DOHH2 (cell line): ENCODE measurements around the gene DFFB.

ENCODE experiments used
- H3F3A ChIP-seq: fragments of 200-600 bp; sonication (generic), shearing (Covaris generic); 2 replicates; pipeline ENCODE4 v1.6.0; 2016; ENCODE audit warnings: antibody characterized with exemption, mild to moderate bottlenecking; ENCODE audit not compliant: control insufficient read depth, insufficient read depth
- H3K27ac ChIP-seq: fragments of 200-600 bp; sonication (generic); 2 replicates; pipeline ENCODE4 v1.5.1; 2014; ENCODE audit warnings: low read depth, mild to moderate bottlenecking, low read length, moderate library complexity
- H3K27me3 ChIP-seq: fragments of 200-600 bp; sonication (generic); 2 replicates; pipeline ENCODE4 v1.6.1; 2014; ENCODE audit warnings: mild to moderate bottlenecking, low read length, mixed read lengths; ENCODE audit not compliant: control insufficient read depth
- H3K36me3 ChIP-seq: fragments of 200-600 bp; sonication (generic); 2 replicates; pipeline ENCODE4 v1.6.1; 2014; ENCODE audit warnings: mild to moderate bottlenecking, low read length, moderate library complexity, mixed read lengths; ENCODE audit not compliant: control insufficient read depth
- H3K4me1 ChIP-seq: fragments of 200-600 bp; sonication (generic); 2 replicates; pipeline ENCODE4 v1.6.1; 2014; ENCODE audit warnings: mild to moderate bottlenecking, low read length, mixed read lengths; ENCODE audit not compliant: control insufficient read depth
- H3K4me2 ChIP-seq: fragments of 200-600 bp; sonication (generic); 2 replicates; pipeline ENCODE4 v1.6.0; 2014; ENCODE audit warnings: mild to moderate bottlenecking, low read length, moderate library complexity
- H3K4me3 ChIP-seq: fragments of 200-600 bp; sonication (generic); 2 replicates; pipeline ENCODE4 v1.5.1; 2014; ENCODE audit warnings: mild to moderate bottlenecking, low read length, mixed read lengths
- H3K79me2 ChIP-seq: fragments of 200-600 bp; sonication (generic); 2 replicates; pipeline ENCODE4 v1.6.1; 2014; ENCODE audit warnings: mild to moderate bottlenecking, low read length, mixed read lengths; ENCODE audit not compliant: control insufficient read depth
- H3K9me2 ChIP-seq: fragments of 200-600 bp; sonication (generic); replicated peaks from 2 replicates; pipeline ENCODE4 v1.6.1; 2014; ENCODE audit warnings: mild to moderate bottlenecking, low read length, mixed read lengths; ENCODE audit not compliant: control insufficient read depth
- H3K9me3 ChIP-seq: fragments of 200-600 bp; sonication (generic); 2 replicates; pipeline ENCODE4 v1.6.1; 2014; ENCODE audit warnings: antibody characterized with exemption, low read length, mixed read lengths; ENCODE audit not compliant: control insufficient read depth, insufficient read depth
- H4K20me1 ChIP-seq: fragments of 200-600 bp; sonication (generic); 2 replicates; pipeline ENCODE4 v1.6.0; 2014; ENCODE audit warnings: low read depth, mild to moderate bottlenecking, antibody characterized with exemption, low read length, moderate library complexity; ENCODE audit not compliant: control insufficient read depth, insufficient read depth
- EZH2phosphoT487 ChIP-seq: fragments of 200-600 bp; sonication (generic); IDR thresholded peaks from 2 replicates; pipeline ENCODE4 v1.6.1; 2017; ENCODE audit warnings: borderline replicate concordance, mild to moderate bottlenecking, antibody characterized with exemption, low read length, moderate library complexity, mixed read lengths
- TF ChIP-seq, protein P1 (sequence below): fragments of 200-600 bp; sonication (generic); IDR thresholded peaks from one replicate; pipeline ENCODE4 v1.5.1; 2014; ENCODE audit warnings: antibody characterized with exemption, mild to moderate bottlenecking, low read depth, low read length; ENCODE audit not compliant: poor library complexity, severe bottlenecking

The DFFB gene

DNA sequence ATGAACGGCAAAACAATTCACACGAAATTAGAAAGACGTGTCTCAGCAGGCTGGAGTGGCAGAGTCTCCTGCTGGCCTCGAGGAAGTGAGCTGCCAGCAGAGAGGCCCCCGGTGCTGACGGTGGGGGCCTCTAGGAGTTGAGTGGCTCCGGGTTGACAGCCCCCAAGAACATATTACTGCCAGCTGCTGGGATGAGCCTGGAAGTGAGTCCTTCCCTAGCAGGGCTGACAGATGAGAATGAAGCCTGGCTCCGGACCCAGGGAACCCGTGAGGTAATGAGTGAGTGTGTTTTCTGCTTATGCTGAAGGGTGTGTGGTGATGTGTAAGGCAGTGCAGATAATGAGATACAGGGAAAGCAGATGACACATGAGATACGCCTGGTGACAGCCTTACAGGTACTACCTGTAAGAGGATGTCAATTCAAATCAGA, 37.5 kb upstream of the DFFB start:
- TF ChIP-seq, protein P1, sequence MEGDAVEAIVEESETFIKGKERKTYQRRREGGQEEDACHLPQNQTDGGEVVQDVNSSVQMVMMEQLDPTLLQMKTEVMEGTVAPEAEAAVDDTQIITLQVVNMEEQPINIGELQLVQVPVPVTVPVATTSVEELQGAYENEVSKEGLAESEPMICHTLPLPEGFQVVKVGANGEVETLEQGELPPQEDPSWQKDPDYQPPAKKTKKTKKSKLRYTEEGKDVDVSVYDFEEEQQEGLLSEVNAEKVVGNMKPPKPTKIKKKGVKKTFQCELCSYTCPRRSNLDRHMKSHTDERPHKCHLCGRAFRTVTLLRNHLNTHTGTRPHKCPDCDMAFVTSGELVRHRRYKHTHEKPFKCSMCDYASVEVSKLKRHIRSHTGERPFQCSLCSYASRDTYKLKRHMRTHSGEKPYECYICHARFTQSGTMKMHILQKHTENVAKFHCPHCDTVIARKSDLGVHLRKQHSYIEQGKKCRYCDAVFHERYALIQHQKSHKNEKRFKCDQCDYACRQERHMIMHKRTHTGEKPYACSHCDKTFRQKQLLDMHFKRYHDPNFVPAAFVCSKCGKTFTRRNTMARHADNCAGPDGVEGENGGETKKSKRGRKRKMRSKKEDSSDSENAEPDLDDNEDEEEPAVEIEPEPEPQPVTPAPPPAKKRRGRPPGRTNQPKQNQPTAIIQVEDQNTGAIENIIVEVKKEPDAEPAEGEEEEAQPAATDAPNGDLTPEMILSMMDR, result no peak
- TF ChIP-seq EZH2phosphoT487, result no peak
- Histone ChIP-seq H3K4me2 (no peak overlapping the region), H3K27ac (no peak overlapping the region), H3F3A (no peaks in the 10 kb centered on the region), H3K36me3 (peaks cover 37% of the 10 kb centered on the region), H4K20me1 (no peaks in the 10 kb centered on the region), H3K4me3 (no peak overlapping the region), H3K79me2 (no peaks in the 10 kb centered on the region), H3K9me2 (no peaks in the 10 kb centered on the region), H3K9me3 (no peaks in the 10 kb centered on the region), H3K4me1 (no peaks in the 10 kb centered on the region), H3K27me3 (no peaks in the 10 kb centered on the region)

DNA sequence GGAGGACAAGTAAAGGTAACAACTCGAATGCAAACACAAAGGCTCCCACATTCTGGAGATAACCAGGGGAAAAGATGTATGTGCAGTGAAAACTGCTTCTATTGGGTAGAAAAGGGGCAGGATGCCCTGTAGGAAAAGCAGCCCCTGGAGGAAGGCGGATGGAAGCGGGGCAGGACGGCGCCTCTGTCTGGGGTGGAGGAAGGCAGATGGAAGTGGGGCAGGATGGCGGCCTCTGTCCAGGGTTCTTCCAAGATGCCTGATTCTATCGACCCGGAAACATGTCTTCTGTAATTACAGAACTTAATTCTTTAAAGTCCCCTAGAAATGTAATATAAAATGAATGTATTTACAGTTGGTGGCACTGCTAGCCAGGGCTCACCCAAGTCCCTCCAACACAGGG, 37.0 kb upstream of the DFFB start:
- Histone ChIP-seq H3K4me1 (no peaks in the 10 kb centered on the region), H3K4me3 (no peak overlapping the region), H3F3A (no peaks in the 10 kb centered on the region), H4K20me1 (no peaks in the 10 kb centered on the region), H3K9me3 (no peaks in the 10 kb centered on the region), H3K36me3 (peaks cover 35% of the 10 kb centered on the region), H3K27ac (no peak overlapping the region), H3K27me3 (no peaks in the 10 kb centered on the region), H3K9me2 (no peaks in the 10 kb centered on the region), H3K79me2 (no peaks in the 10 kb centered on the region), H3K4me2 (no peak overlapping the region)
- TF ChIP-seq, protein P1, result no peak
- no peak for TF ChIP-seq EZH2phosphoT487

DNA sequence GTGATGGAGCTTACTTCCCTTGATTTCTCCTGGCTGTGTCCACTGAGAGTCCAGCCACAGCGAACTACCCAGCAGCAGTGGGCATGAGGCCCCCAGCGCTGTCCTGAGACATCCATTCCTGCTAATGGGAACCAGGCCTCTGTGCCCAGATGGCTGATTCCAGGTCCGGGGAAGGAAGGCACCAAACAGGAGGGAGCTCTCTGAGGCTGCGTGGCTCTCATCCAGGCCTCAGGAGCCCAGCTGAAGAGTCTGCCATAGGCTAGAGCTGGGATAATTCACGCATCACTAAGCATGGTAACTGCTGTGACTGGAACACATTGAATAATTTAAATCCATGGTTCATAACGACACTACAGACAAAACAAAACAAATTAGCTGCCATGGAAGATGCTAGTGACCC, 36.3 kb upstream of the DFFB start:
- Histone ChIP-seq H3K36me3 (peaks cover 41% of the 10 kb centered on the region), H3K79me2 (no peaks in the 10 kb centered on the region)

More for the DNA sequence above, 36.3 kb upstream of the DFFB start:
- H3K4me2 ChIP-seq, result no peak overlapping the region
- no peaks in the 10 kb centered on the region for H3K27me3 ChIP-seq
- no peak overlapping the region for H3K4me3 ChIP-seq
- H3F3A ChIP-seq, result no peaks in the 10 kb centered on the region
- no peaks in the 10 kb centered on the region for H4K20me1 ChIP-seq
- no peaks in the 10 kb centered on the region for H3K4me1 ChIP-seq
- H3K27ac ChIP-seq, result no peak overlapping the region
- no peaks in the 10 kb centered on the region for H3K9me3 ChIP-seq
- no peak for TF ChIP-seq EZH2phosphoT487
- TF ChIP-seq, protein P1, result no peak
- H3K9me2 ChIP-seq, result no peaks in the 10 kb centered on the region
